HG03095 (cell line): ENCODE data around the gene PDE8B.

Experiments
- ATAC-seq: cut with Tn5 transposase; IDR thresholded peaks from one replicate; pipeline ENCODE4 v1.9.1; 2021; ENCODE audit warnings: moderate library complexity; ENCODE audit not compliant: unreplicated experiment

PDE8B gene

GRCh38 chr5:77316871-77317661, 106.6 kb downstream of the PDE8B start:
- ATAC-seq, result no peak

- ATAC-seq, result no peak
Observed at GRCh38 chr5:77318060-77318459, 107.6 kb downstream of the PDE8B start.

GRCh38 chr5:77319117-77319804, 108.8 kb downstream of the PDE8B start:
- ATAC-seq, result no peak

GRCh38 chr5:77321793-77322394, 111.4 kb downstream of the PDE8B start:
- no peak for ATAC-seq

DNA sequence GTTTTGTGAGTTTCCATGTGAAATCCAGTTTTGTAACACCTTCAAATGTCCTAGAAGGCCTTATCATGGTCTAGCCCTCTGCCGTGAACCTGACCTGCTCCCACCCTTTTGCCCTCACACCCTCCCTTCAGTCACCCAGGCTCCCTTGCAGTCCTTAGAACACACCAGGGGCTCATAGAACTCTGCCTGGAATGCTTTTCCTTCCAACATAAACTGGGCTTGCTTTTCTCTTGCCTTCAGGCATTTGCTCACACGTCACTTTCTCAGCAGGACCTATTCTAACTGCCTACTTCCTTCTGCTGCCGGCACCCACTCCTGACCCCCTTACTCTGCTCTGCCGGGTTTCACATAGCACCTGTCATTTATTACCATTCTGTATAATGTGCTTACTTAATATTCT, 111.9 kb downstream of the PDE8B start:
- no peak for ATAC-seq

DNA sequence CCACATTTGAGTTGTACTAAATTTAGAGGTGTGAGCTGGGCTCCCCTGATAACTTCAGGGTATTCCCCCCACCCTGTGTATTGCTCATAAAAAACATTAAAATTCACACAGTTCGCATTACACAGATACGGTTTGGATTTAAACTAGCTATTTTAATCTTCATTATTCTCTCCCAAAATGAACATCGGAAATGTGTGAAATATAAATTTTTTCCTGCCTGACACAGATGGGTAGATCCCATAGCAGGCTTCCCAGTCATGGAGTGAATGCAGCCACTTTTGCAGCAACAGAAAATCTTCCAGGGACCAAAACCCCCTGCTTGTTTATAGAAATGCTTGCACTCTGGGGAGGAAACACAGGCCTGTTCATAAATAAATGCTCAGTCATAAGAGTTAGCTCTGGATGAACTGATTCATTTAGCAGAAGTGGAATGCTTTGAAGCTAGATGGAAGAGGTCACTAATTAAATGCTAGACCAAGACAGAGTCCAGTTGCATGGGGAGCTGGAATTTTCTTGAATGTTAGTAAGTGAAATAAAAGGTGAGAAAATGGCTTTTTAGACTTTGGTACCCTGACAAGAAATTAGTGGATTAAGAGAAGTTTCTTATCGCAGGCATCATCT, 115.6 kb downstream of the PDE8B start:
- no peak for ATAC-seq

DNA sequence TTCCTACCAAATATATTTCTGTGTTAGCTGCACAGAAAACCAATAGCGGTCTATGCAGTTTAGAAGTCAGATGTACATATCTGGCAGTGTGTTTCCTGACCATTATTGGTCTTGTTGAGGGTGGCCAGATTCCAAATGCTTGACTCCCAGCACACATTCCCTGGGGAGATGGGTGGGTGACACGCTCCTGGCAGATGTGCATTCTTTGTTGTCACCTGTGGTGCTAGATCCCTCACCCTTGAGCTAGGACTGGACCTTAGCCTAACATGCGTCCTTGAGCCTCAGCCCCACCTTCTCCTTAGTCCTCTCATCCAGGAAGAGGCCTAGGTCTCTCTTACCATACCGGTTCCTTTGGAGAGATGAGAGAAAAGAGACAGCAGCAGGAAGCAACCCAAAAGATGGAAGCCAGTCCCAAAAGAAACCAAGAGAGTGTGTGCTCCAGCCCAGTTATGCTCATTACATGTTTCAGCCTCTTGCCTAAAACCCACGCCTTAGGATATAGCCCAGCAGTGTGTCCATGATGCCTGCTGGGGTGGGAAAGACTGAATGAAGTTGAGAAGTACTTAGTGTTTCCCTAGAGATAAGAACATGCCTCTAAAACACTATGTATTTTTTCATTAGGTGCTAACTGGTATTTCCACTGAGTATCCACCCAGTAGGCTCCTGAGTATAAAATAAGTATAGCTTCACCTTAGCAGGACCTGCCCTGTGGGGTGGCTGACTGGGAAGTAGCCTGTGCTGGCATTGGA, 116.7 kb downstream of the PDE8B start:
- no peak for ATAC-seq

DNA sequence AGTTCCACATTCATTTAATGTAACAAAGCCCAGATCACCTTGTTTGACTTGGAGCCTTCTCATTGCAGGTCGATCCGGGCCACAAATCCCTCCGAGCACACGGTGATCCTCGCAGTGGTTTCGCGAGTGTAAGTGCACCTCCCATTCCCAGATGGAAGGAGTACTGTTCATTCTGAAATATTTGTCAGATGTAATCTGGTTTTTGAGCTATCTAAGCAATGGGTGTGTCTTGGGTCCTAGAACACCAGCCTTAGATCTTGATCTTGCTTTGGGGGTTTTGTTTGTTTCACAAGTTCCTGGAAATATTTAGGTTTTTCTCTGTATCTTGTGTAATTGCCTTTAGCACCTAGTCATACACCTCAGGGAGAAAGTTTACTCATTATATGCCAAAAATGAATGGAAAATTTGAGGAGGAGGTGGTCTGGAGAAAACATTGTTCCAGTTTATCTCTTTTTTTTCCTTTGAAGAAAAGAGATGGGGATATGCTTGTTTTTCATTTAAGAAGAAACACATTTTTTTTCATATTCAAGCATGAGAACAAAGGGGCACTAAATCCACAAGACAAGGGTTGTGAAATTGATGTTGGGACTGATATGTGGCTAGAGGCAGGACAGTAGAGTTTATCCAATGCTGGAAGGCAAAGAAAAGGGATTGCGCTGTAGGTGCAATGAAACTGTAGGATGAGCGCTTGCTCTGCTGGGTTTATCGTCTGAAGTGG, 118.6 kb downstream of the PDE8B start:
- no peak for ATAC-seq

DNA sequence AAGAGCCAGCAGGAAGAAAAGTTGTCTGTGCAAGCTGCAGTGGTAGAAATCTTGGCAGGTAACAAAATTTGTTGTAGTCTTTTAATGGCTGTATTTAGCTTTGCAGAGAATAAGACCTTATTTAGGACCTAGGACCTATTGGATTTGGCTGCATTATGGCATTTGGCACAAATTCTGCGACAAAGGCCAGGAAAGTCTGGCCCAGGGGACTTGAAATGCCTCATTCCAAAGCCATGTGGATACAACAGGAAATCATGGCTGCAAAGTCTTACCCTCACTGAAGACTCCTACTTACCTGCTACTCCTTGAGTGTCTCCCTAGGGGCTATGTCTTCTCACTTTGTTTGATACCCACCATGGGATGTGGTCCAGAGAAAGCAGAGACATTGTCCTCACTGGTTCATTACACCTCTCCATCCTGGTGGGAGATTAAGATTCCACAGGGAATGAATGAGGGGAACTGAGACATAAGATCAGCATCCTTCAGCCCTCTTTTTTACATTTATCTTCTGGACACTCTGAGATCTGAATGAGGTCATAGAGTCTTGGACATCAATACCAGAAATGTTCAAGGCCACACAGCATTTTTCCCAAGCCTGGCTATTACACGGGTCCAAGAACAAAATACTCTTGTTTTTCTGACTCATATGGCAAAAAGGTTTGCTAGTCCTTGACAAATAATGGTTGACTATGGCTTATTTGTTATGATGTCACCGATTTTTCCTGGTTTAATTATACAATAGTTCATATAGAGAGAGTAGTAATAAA, 119.4 kb downstream of the PDE8B start:
- ATAC-seq, result no peak

DNA sequence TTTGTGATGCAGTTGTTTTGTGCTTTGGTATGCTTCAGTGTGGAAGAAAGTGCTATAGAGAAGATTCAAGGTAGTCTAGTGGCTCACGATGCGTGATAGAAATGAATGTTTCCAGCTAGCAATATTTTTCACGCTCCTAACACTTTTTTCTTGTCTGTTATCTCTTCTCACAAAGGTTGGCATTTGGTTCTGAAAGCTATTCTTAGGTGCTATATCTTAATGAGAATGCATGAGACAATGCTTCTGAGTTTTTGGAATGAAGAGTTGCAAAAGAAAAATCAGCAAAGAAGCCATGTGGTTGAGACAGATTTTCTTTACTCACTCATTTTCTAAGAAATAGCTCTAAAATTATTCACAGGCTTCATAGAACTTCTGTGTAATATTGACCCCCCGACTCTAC, 122.6 kb downstream of the PDE8B start:
- ATAC-seq, result no peak

- ATAC-seq, result no peak
Observed at GRCh38 chr5:77333451-77334123, 123.1 kb downstream of the PDE8B start.

DNA sequence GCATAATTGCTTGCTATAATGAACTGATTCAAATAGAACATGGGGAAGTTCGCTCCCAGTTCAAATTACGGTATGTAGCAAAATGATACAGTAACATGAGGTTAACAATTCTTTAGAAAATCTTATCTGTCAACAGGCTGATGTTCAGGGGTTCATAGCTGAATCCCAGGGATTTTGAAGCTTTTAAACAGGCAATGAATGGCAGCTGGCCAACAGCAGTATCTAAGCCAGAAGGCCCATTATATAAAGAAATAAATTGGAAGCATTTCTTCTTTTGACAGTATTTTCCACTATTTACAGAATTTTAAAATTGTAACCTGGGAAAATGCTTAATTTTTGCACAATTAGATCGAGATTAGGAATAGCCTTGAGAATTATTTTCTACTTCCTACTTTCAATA, 126.8 kb downstream of the PDE8B start:
- ATAC-seq, result no peak

GRCh38 chr5:77337686-77338085, 127.2 kb downstream of the PDE8B start:
- no peak for ATAC-seq

- no peak for ATAC-seq
Observed at GRCh38 chr5:77339337-77339890, 128.9 kb downstream of the PDE8B start.

GRCh38 chr5:77343165-77343564, 132.7 kb downstream of the PDE8B start:
- no peak for ATAC-seq

GRCh38 chr5:77347435-77348098, 137.1 kb downstream of the PDE8B start:
- ATAC-seq, result no peak

GRCh38 chr5:77353251-77353650, 142.8 kb downstream of the PDE8B start:
- no peak for ATAC-seq

- ATAC-seq, result no peak
Observed at GRCh38 chr5:77354454-77354853, 144.0 kb downstream of the PDE8B start.
